RPMI8226 (cell line): Measurements from ENCODE around the gene MICALL1.

Source experiments
- DNase-seq: peaks from one replicate; pipeline ENCODE4 v3.0.0-alpha.2; 2015

MICALL1 gene, protein sequence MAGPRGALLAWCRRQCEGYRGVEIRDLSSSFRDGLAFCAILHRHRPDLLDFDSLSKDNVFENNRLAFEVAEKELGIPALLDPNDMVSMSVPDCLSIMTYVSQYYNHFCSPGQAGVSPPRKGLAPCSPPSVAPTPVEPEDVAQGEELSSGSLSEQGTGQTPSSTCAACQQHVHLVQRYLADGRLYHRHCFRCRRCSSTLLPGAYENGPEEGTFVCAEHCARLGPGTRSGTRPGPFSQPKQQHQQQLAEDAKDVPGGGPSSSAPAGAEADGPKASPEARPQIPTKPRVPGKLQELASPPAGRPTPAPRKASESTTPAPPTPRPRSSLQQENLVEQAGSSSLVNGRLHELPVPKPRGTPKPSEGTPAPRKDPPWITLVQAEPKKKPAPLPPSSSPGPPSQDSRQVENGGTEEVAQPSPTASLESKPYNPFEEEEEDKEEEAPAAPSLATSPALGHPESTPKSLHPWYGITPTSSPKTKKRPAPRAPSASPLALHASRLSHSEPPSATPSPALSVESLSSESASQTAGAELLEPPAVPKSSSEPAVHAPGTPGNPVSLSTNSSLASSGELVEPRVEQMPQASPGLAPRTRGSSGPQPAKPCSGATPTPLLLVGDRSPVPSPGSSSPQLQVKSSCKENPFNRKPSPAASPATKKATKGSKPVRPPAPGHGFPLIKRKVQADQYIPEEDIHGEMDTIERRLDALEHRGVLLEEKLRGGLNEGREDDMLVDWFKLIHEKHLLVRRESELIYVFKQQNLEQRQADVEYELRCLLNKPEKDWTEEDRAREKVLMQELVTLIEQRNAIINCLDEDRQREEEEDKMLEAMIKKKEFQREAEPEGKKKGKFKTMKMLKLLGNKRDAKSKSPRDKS

DNA sequence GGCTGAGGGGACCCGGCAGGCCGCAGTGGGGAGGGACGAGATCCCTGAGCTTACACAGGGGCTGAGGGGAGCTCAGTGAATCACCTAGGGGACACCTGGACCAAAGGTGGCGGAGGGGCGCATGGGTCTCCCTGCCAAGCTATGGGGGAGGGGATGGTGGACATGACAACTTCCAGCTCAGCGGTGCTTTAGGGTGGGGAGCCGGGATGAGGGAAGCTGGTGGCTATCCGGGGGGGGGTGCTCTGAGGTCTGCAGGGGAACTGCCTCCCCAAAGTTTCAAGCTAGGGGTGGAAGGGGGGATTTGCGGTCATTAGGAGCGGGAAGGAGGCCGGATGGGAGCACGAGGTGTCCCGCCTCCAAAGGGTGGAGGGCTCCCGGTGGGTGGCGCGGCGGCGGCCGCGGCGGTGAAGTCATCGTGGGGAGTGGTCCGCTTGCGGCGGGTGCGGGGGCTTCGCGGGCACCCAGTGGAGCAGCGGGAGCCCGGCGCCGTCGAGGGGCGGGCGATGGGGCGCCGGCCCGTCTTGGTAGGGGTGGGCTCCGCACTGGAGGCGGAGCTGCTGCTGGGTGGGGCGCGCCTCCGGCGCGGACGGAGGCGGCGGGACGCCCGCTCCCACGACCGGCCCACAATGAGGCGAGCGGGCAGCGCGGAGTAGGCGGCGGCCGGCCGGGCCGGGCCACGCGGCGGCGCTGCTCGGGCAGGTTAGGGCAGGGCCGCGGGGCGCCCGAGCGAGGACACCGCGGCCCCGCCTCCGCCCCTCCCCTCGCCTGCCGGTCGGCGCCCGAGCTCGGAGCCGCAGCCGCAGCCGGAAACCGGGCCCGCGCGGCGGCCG, at the start of gene MICALL1:
MICALL1 (plus strand) TSS at position 764 of the 830 bp plus-strand sequence. CDS start 126 bp downstream, outside the sequence.
- peak; percentile 84 for DNase-seq

DNA sequence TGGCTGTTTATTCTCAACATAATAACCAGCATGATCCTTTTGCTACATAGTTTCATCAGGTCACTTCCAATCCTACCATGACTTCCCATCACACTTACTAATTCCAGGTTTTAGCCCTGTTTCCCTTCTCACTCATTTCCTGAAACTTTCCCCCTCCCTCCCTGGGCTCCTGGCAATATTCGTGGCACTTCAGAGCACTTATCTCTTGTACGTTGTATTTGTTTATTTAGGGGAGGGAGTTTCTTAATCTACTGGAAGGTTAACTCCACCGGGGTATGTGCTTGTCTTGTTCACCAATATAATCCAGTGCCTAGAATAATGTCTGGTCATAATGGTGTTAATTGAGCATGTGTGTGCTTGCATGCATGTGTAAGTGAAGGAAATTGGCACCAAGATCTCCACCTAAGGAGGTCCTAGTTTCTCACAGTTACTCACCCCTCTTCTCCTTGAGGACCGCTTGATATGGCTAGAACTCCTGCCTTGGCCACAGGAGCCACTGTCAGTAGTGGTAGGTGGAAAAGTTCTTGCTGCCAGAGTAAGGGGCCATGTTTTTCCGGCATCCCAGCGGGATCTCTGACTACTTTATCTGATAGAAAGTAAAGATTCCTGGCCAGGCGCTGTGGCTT, 45.2 kb upstream of the MICALL1 start:
- no peak for DNase-seq

DNA sequence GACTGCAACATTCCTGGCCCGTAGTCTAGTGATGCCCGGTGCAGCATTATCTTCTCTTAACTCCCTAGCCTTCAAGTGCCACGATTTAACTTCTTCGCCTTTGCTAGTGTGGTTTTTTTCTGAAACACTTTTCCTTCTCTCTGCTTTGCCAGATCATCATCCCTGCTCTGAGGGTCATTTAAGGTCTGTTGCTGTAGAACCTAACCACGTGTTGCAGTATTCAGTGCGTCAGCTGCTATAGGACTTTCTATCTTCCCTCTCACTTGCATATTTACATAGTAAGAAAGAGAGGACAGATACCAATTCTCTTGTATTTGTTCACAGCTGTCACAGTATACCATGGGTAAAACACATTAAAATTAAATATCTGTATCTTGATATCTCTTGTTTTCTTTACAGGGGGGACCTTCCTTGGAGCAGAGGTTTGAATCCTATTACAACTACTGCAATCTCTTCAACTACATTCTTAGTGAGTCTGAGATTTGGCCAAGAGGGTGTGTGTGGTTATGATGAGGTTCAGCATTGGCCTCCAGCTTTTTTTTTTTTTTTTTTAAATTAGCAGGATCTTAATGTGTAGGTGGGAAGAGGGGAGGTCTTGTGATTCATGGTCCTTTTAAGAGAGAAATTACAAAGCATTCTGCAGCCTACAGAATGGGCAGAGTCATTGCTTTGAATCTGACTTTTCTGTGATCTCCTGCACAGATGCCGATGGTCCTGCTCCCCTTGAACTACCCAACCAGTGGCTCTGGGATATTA, 43.3 kb upstream of the MICALL1 start:
- DNase-seq: no peak

DNA sequence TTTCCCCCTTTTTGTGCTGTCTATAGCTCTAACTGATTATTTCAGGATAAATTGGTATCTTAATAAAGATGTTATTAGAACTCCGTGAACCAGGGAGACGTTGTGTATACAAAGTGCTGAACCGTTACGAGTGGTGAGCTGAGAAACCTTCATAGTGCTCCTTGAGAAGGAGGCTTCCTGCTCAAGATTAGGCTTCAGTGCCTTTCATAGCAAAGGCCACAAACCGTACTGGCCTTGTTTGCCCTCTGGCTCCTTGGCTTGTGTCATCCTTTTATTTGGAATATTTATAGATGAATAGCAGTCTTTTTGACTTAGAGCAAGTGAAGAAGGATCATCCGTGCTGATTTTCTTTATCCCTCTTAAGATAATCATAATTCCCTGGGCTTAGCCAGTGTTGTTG, 40.6 kb upstream of the MICALL1 start:
- no peak for DNase-seq

DNA sequence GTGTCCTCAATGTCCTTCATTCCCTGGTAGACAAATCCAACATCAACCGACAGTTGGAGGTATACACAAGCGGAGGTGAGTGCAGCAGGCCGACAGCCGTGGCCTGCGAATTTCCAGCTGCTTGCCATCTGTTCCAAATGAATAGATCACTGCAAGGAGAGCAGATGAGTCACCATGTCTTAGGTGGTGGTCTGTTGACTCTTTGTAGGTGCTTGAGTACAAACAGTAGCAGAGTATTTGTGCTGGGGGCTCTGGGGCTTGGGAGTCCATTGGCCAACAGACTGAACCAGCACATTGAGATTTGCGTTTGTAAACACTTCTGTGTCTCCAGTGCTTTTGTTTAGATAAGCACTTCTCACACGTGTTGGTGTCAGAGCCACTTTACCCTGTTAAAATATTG, 35.8 kb upstream of the MICALL1 start:
- no peak for DNase-seq

DNA sequence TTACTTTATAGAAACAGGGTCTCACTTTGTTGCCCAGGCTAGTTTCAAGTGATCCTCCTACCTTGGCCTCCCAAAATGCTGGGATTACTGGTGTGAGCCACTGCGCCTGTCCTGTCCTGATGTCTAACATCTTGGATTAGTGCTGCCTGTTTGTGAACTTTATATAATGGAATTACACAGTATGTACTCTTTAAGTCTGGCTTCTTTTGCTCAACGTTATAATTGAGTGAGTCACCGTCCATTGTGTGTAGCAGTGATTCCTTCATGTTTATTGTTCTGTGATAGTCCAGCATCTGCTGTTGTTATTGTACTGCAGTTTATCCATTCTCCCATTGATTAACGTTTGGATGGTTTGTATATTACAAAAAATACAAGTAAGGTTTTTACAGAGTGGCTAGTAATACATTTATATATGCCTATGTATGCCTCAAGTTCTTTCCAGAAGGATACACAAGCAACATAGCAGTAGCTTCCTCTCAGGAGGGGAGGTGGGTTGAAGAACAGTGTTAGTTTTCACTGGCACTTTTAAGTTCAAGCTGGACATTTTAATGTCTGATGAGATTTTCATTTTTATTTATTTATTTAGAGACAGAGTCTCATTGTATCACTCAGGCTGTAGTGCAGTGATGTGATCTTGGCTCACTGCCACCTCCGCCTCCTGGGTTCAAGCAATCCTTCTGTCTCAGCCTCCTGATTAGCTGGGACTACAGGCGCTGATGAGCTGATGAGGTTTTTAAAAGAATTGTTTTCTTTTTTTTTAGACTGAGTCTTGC, 25.2 kb upstream of the MICALL1 start:
- no peak for DNase-seq

DNA sequence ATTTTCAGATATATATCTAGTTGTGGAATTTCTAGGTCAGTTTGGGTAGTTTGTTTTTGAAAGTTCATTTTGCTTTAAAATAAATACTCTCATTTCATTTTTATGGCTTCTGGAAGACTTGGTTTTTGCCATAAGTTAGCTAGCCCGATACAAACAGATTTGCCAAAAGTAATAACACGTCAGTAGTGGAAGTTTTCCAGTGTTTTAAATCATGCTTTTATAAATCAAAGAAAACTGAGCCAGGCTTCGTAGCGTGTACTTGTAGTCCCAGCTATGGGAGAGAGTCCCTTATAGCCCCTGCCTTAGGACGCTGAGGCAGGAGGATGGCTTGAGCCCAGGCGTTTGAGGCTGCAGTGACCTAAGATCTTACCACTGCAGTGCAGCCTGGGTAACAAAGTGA, 21.7 kb upstream of the MICALL1 start:
- DNase-seq: no peak

DNA sequence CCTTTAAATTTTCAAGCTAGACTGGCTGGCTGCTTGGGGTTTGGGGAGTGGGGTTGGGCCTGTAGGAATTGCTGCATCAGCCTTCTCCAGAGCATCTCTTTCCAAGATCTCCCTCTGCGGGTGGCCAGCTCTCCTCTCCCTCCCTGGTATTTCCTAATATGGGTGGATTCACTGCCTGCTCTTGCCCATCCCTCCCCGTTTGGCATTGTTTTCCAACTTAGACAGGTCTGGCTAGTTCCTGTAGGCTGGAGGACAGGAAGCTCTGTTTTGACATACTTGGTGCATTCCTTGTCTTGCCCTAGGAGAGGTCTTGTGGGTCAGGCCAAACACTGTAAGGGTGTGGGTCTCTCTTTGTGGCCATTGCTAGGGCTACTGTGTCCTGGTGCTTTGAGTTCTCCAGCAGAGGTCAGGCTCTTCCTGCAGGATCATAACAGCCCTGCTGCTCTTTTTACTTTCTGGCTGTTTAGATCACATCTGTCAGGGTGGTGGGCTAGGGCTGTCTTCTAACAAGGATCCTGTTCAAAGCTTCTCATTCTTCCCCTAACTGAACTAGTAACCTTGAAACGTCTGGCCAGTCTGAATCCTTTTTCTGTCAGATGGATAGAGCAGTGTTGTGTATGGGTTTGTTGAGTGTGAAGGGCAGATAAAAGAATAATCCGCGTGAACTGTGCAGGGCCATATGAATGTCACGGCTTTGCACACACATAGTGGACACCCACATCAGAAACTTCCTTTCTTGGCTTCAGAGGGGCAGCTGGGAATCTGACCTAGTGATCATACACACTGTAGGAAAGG, 18.3 kb upstream of the MICALL1 start:
- DNase-seq: no peak

DNA sequence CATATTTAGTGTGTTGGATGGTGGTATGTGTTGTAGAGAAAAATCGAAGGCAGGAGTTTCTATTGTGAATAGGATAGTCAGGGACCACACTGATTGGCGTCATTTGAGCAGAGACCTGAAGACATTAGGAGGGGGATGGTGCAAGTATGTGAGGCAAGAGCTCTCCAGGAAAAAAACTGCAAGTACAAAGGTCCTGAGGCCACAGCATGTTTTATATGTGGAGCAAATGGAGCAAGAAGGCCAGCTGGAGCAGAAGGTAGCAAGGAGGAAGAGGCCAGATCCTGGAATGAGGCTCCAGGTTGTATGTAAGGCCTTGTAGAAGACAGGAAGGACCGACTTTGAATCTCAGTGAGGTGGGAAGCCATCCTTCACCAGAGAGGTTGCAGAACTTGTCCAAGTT, 14.2 kb upstream of the MICALL1 start:
- DNase-seq: no peak

DNA sequence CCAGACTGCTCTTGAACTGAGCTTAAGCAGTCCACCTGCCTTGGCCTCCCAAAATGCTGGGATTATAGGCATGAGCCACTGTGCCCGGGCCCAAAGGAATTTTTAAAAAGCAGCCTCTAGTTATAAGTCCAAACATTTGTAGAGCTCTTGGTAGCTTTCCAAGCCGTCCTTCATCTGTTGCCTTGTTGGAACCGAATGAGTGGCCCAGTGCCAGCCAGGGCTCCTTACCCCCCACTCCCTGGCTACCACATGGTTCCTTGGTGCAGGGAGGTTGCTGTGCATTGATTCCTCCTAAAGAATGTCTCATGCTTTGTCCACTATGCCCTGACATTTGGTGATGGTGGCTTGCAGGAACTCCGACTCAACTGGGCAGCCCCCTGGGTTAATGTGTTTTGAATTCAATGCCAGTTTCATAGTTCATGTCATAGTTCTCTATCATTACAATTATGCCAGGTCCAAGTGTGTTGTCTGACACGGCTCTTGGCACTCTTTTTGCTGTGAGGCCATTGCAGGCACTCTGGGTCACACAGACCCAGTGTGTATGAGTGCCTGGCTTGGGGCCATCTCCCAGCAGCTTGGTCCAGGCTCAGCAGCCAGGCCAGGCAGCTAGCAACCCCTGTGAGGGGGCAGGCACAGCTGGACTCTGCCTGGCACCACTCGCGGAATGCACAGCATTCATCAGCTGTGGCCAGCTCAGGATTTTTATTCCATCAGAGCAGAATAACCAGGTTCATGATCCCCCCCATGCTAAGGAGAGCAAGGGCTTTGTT, 13.3 kb upstream of the MICALL1 start:
- DNase-seq: no peak

DNA sequence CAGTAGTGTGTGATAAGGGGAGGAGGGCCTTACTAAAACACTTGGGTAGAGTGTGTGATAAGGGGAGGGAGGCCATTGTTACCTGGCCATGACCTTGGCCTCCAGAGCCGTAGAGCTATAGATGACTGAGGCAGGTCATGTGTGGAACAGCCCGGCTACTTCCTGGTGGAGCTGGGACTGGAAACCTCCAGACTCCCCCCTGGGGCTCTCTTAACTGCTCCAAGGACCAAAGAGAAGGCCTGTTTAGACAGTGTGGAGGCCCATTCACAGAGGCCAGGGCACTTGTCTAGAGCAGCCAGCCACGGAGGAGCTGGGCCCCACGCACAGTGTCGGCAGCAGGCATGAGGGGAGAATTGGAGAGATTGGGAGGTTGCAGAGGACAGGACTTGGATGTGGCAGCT, 12.5 kb upstream of the MICALL1 start:
- no peak for DNase-seq

DNA sequence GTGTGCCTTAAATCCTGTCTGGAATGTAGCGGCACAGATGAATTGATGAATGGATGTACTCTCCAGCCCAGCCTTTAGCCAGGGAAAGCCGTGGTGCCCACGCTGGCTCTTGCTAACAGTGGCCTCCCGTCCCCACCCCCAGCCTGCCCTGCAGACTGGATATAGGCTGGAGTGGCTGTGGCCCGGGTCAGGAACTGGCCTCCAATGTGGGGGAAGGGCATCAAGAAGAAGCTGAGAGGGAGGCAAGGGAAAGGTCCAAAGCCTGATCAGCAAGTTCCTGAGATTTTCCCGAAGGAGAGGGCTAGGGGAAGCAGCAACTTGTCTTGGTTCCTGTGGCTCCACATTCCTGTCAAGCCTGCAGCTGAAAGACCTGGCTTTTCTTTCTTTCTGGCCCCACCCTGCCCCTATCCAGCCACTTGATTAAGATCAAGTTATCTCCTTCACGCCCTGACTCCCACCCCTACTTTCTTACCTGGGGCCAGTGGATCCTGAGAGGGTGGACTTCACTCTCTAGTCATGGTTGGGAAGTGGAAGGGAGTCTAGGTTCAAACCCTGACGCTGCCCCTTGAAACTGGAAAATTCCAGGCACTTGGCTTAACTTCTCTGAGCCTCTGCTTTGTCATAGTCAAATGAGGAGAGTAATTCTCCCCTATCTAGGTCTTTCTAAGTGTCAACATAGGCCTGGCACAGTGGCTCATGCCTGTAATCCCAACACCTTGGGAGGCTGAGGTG, 11.0 kb upstream of the MICALL1 start:
- DNase-seq: no peak

DNA sequence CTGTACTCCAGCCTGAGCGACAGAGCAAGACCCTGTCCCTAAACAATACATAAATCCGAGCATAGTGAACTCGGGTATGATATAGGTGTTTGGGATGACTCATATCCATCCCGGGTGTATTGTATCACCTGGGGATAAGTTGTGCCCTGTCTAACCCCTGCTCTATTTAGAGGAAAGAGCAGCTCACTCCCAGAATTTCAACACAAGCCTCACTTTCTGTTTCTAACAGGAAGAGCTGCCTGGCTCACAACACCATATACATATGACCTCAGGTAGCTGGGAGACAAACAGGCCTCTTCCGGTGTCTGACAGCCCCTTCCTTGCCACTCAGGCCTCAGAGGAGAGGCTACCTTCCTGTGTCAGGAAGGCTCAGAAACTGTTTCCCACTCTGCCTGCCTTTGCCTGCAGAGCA, 9.9 kb upstream of the MICALL1 start:
- peak; percentile 59 for DNase-seq

DNA sequence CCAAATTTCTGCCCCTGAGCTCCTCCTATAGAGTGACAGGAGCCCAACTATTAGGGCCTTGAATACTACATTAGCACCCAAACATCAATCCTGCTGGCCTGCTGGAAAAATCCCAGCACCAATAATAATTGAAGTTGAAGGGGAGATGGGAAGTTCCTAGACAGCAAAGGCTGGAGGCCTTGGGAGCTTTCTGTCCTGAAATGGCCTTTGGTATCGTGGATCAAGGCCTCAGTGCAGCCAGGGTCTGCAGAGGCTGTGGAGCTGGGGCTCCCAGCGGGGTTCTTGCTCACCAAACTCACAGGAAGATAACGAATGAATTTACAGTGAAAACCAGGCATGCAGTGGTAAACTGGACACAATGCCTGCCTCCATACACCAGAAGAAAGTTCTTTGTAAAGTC, 9.2 kb upstream of the MICALL1 start:
- no peak for DNase-seq

DNA sequence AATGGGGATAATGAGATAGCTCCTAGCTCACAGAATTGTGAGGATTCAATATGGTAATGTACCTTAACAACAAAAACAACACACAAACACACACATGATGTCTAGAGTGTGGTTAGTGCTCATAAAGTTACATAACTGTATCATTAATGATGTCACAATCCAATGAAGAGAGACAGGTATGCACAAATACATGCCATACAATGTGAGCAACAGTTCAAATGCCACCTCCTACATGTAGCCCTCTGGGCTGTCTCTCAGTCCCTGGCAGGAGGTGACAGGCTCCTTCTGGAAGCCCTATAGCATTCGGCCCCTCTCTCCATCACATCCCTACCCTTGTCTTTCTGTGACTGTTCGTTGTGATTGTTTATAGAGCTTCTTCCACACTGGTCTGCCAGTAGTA, 8.3 kb upstream of the MICALL1 start:
- DNase-seq: no peak

DNA sequence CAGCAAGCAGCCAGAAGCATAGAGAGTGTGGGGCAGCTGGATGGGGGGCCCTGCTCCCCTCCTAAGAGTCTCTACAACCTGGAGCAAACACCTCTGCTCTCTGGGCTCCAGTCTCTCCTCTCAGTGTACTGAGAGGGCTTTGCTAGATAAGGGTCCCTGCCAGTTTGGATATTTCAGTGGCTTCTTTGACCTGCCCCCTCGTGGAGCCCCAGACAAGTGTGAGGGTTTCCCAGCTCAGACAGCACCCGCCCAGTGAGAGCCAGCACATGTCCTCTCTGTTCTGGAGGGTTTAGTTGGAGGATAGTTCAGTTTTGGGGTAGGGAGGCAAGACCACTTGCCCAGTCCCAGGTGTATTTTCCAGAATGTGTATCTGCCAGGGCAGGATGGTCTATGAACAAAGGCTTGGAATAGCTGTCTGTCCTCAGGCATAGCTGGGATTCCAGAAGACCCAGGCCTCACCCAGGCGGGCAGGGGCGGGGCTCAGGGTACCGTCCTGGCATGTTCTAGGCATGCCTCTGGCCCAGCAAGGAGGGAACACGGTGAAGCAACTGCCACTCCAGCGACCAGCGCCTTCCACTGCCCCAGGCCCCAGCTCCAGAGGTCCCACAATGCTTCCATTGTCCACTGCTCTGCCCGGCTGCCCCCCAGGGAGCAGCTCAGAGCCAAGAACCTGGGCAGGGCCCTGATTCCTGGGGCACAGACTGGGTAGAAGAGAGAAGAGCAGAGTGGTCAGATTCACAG, 7.5 kb upstream of the MICALL1 start:
- DNase-seq: no peak

DNA sequence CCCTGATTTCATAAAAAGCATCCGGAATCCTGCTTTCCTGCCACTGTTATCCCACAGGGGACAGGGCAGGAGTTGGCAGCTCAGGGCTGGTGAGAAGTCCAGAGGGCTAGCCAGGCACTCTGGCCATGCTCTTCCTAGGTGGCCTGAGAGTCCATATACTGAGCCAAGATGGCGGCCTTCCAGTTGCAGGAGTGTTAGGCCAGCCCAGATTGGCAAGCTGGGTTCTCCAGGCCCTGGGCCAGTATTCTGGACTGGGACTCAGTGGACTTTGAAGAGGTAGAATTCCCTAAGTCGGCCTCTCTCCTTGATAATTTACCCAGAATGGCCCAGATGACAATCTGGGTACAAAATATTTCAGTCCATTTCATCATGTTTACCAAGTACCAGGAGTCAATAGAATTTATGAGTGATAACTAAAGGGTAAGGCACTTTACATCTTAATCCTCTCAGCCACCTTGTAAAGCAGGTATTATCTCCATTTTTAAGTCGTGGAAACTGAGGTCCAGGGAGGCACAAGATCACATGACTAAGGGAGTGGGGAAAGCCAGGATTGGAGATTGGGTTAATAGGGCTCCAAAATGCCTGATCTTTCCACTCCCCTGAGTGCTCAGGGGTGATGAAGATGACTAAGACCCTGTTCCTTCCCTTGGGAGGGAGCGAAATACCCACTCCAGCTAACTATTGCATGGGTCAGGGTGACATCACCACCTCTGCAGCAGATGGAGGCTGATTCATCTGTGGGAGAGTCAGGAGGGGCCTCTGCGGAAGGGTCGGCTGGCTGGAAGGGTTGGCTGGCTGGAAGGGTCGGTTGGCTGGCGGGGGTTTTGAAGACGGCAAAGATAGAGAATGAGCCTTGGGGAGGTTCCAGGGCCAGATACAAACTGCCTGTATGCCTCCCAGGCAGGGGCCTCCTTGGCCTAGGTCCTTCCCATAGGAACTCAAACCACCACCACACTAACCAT, 1.2 kb upstream of the MICALL1 start:
- DNase-seq: no peak
